ENCODE data around the gene SCD5.

- TF ChIP-seq MNT (IDR thresholded peaks at IDR 0.05) (no peak), CTCF (CRISPR knock-in tag; IDR thresholded peaks at IDR 0.05) (no peak), ARID3A (IDR thresholded peaks at IDR 0.05; ENCODE audit: low read depth, low read length) (no peak)
Observed at GRCh38 chr4:82799006-82799881, 648 bp upstream of the SCD5 start.
